Cardiac muscle cell (in vitro differentiated cells and primary cell): ENCODE measurements around the gene KIFC3. TPM values are rescaled to one million over a fixed set of nuclear protein-coding genes. Genes with fewer than 3 reads are reported as not detected.

Source experiments
- DNase-seq, 2 donors: peaks; one replicate each; pipeline versions ENCODE4 v3.0.0 to v3.0.0-alpha.2; 2010 to 2017; ENCODE audit warnings: low read depth in 1 of 2, low spot score in 1 of 2
- H3K27ac ChIP-seq: fragments of 200-600 bp; sonication (generic); 2 replicates; pipeline ENCODE4 v1.5.1; 2016
- H3K27me3 ChIP-seq: fragments of 200-600 bp; sonication (generic); 2 replicates; pipeline ENCODE4 v1.6.0; 2016; ENCODE audit warnings: control low read depth
- H3K36me3 ChIP-seq: fragments of 200-600 bp; sonication (generic); 2 replicates; pipeline ENCODE4 v1.5.1; 2016; ENCODE audit warnings: control low read depth
- H3K4me1 ChIP-seq: fragments of 200-600 bp; sonication (generic); 2 replicates; pipeline ENCODE4 v1.8.1; 2017; ENCODE audit warnings: low read depth, mild to moderate bottlenecking, mixed run types
- H3K4me3 ChIP-seq: fragments of 200-600 bp; sonication (generic); 2 replicates; pipeline ENCODE4 v1.5.1; 2016; ENCODE audit warnings: mild to moderate bottlenecking
- H3K9me3 ChIP-seq: fragments of 200-600 bp; sonication (generic); 2 replicates; pipeline ENCODE4 v1.5.1; 2017; ENCODE audit warnings: low read depth, mild to moderate bottlenecking, control low read depth
- polyA plus RNA-seq: library from polyadenylated mRNA; unstranded; fragments of >200 nt; fragmentation: Nextera tagmentation; extraction: Ambion mirVana; gene quantifications from 2 replicates; pipeline ENCODE4 v1.2.1, GENCODE V29; 2016
- total RNA-seq: library from RNA; depleted of rRNA; stranded (reverse); fragments of >200 nt; gene quantifications from 2 replicates; pipeline ENCODE4 v1.2.3, GENCODE V29; 2016
- TF ChIP-seq, protein P1 (sequence below): IDR thresholded peaks from 2 replicates; pipeline ENCODE4 v1.5.1; 2012; ENCODE audit warnings: low read depth, mild to moderate bottlenecking, low read length

Gene KIFC3
- total and polyA plus RNA-seq, 2 experiments from 2014 or later, result 24.8 to 50.1 TPM

DNA sequence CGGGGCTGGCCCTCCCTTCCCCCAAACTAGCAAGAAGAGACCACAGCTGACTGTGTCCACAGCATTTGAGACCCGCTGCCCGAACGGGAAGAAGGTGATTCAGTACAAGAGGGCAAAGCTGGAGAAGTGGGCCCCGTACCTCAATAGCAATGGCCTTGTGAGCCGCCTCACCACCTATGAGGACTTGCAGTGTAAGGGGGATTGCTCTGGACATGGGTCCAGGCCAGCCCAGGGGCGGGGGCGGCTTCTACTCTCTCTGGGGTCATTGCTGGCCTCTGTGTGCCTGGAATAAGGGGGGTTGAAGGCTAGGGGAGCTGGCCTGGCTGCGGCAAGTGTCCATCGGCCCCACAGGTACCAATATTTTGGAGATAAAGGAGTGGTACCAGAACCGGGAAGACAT is 79.6 kb downstream of the KIFC3 start:
- no peaks in the 10 kb centered on the region for H3K4me1 ChIP-seq
- H3K27me3 ChIP-seq, result no peaks in the 10 kb centered on the region
- no peak for DNase-seq
- H3K4me3 ChIP-seq, result no peak overlapping the region
- no peaks in the 10 kb centered on the region for H3K9me3 ChIP-seq
- TF ChIP-seq, protein P1, sequence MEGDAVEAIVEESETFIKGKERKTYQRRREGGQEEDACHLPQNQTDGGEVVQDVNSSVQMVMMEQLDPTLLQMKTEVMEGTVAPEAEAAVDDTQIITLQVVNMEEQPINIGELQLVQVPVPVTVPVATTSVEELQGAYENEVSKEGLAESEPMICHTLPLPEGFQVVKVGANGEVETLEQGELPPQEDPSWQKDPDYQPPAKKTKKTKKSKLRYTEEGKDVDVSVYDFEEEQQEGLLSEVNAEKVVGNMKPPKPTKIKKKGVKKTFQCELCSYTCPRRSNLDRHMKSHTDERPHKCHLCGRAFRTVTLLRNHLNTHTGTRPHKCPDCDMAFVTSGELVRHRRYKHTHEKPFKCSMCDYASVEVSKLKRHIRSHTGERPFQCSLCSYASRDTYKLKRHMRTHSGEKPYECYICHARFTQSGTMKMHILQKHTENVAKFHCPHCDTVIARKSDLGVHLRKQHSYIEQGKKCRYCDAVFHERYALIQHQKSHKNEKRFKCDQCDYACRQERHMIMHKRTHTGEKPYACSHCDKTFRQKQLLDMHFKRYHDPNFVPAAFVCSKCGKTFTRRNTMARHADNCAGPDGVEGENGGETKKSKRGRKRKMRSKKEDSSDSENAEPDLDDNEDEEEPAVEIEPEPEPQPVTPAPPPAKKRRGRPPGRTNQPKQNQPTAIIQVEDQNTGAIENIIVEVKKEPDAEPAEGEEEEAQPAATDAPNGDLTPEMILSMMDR, result no peak
- H3K27ac ChIP-seq, result no peak overlapping the region
- H3K36me3 ChIP-seq, result no peaks in the 10 kb centered on the region

DNA sequence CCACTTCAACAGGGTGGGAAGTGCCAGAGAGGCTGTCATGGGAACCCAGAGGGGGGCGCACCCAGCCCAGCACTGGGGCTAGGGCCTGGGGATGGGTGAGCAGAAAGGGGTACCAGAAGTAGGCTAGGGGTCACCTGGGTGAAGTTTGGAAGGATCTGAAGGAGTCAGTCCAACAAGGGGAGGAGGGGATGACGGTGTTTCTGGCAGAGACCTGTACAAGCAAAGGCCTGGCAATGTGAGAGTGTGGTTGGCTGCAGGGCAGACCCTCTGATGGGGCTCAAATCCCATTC is 80.1 kb downstream of the KIFC3 start:
- H3K4me3 ChIP-seq, result no peak overlapping the region
- no peaks in the 10 kb centered on the region for H3K36me3 ChIP-seq
- no peaks in the 10 kb centered on the region for H3K9me3 ChIP-seq
- H3K27ac ChIP-seq, result no peak overlapping the region
- no peak for DNase-seq
- TF ChIP-seq, protein P1, result no peak
- H3K27me3 ChIP-seq, result no peaks in the 10 kb centered on the region
- H3K4me1 ChIP-seq, result no peaks in the 10 kb centered on the region

DNA sequence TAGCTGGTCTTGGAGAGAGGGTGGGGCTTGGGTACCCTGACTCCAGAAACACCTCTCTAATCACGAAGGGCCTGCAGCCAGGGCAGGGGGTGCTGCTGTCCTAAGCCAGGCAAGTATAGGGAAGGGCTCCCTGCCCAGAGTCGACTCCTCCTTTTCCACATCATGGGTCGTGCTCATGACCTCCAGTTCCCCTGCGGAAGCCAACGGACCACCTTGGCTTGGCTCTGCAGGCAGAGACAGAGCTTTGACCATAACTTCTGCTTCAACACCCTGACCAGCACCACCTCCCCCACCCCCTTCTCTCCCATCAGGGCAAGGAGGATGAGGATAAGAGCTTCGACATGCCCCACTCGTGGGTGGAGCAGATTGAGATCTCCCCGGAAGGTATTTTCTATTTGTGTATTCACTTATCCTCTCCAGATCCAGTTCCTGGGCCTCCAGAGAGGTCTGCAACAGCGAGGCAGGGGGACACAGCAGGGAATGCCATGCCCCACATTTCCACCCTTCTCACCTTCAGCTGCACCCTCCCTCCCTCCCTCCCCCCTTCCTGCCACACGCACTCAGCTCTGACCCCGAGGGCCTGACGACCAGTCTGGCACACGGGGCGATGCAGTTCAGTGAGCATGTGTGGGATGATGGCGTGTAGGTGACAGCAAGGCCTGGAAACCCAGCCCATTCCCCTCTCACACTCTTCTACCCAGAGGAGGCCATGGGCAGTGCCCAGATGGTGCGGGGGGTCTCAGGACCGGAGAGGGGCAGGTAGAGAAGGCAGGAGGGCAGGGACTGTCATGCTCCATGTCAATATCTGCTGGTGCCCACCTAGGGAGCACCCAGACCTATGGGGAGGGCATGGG is 80.7 kb downstream of the KIFC3 start:
- no peaks in the 10 kb centered on the region for H3K27me3 ChIP-seq
- H3K4me1 ChIP-seq, result no peaks in the 10 kb centered on the region
- no peak overlapping the region for H3K27ac ChIP-seq
- no peak overlapping the region for H3K4me3 ChIP-seq
- DNase-seq, result no peak
- no peaks in the 10 kb centered on the region for H3K36me3 ChIP-seq
- TF ChIP-seq, protein P1, result no peak
- no peaks in the 10 kb centered on the region for H3K9me3 ChIP-seq

DNA sequence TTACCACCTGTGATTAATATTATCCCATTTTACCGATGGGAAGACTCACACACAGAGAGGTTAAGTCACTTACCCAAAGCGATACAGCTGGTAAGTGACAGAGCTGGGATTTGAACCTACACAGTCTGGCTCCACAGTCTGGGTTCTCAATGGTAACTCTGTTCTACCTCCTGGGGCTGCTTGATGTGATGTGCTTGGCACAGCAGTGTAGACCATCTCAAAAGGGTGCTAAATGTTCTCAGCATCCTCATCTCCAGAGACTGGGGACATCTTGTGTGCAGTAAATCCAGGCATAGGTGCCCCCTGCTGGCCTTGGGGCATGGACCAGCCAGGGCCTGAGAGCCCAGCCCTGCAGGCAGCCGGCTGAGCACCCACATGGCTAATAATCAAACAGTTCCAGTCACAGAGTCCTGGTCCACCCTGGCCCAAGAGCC is 82.1 kb downstream of the KIFC3 start:
- Histone ChIP-seq H3K36me3 (no peaks in the 10 kb centered on the region), H3K27ac (no peak overlapping the region), H3K27me3 (no peaks in the 10 kb centered on the region), H3K4me1 (no peaks in the 10 kb centered on the region), H3K4me3 (no peak overlapping the region), H3K9me3 (no peaks in the 10 kb centered on the region)
- peak; percentile 70 to 77 for DNase-seq
- TF ChIP-seq, protein P1, result peak; percentile 85

DNA sequence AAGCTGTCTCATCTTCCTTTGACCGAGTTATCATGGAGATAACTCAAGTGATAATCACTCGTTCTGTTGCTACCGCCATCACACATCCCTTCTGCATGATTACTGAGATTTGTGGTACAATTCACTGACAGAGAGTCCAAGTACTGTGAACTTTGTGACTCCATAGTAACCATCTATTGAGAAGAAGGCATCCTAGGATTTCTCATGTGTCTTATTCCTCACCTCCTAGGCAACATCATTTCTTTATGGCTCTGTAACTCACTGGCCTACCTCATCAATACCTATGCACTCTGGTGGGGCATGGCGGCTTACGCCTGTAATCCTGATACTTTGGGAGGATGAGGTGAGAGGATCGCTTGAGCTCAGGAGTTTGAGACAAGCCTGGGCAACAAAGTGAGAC is 88.2 kb downstream of the KIFC3 start:
- TF ChIP-seq, protein P1, result no peak
- H3K4me3 ChIP-seq, result no peak overlapping the region
- H3K27me3 ChIP-seq, result no peaks in the 10 kb centered on the region
- no peaks in the 10 kb centered on the region for H3K36me3 ChIP-seq
- no peaks in the 10 kb centered on the region for H3K9me3 ChIP-seq
- DNase-seq, result no peak
- no peaks in the 10 kb centered on the region for H3K4me1 ChIP-seq
- H3K27ac ChIP-seq, result no peak overlapping the region
